NCI-H510A (cell line): ENCODE measurements around the gene CNOT6.
"Not testable (repeated sequence)": the region's sequence is repeated elsewhere in the genome, so short reads cannot be mapped to it uniquely, and the experiment has no call there.

Source experiments
- DNase-seq: peaks from one replicate; lab custom pipeline; 2025; lab: John Stamatoyannopoulos, UW

CNOT6 gene

DNA sequence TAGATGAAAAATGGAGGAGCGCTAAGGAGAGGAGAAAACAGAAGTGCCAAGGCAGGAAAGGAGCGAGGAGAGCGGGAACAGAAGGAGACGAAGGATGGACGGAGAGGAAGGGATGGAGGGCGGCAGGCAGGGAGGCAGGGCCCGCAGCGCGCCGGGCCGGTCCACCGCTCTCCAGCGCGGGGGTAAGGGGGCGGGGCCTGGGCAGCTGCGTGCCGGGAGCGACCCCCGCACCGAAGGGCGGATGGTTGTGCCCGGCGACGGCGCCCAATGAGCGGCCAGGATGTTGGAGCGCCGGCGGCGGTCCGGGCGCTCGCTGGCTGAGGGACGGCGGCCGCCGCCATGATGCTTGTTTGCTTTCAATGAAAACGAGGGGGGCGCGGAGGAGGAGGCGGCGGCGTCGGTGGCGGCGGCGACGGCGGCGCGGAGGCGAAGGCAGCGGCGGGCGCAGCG, at the start of gene CNOT6:
Gene CNOT6, plus strand, starts transcription at position 320 of the 450 bp plus-strand sequence. CDS start 34,898 bp downstream, outside the sequence.
- peak; percentile 69 for DNase-seq

DNA sequence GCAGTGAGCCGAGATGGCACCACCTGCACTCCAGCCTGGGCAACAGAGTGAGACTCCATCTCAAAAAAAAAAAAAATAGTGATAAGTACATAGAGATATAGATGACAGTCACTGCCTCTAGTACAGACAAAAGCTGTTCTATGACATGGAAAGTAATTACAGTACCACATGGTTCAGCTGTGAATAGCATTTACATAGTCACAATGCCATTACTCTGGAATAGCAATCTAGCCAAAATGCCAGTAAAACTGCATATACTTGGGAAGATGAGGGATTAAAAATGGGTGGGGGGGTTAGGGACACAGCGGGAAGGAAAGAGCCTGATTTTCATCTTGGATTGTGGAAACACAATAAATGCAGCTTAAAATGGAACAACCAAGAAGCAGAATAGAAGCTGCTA, 39.4 kb upstream of the CNOT6 start:
- no peak for DNase-seq

DNA sequence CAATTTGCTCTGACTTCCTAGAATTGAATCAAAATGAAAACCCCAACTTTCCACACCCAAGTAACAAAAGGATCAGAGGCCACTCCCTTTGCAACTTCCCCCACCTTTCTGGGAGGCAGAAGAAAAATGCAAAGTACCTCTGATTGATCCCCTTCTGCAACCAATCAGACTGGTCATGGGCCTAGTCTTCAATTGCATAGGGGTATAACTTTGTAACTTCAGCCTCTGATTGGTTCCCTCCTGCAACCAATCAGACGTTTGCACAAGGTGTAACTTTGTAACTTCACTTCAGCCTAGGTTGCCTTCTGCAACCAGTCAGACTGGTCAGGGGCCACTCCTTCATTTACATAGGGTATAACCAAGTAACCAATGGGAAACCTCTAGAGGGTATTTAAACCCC, 38.3 kb upstream of the CNOT6 start:
- no peak for DNase-seq

DNA sequence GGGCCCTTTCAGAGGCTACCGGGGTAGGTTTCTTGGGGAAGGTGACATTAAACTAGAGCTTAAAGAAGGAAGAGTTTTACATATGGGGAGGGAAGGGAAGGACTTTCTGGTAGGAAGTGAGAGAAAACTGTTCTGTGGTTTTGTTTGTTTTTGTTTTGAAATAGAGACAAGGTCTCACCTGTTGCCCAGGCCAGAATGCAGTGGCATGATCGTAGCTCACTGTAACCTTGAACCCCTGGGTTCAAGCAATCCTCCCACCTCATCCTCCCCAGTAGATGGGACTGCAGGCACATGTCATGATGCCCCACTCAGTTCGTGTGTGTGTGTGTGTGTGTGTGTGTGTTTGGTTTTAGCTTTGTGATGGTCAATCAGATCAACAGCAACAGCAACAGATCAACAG, 37.4 kb upstream of the CNOT6 start:
- no peak for DNase-seq

DNA sequence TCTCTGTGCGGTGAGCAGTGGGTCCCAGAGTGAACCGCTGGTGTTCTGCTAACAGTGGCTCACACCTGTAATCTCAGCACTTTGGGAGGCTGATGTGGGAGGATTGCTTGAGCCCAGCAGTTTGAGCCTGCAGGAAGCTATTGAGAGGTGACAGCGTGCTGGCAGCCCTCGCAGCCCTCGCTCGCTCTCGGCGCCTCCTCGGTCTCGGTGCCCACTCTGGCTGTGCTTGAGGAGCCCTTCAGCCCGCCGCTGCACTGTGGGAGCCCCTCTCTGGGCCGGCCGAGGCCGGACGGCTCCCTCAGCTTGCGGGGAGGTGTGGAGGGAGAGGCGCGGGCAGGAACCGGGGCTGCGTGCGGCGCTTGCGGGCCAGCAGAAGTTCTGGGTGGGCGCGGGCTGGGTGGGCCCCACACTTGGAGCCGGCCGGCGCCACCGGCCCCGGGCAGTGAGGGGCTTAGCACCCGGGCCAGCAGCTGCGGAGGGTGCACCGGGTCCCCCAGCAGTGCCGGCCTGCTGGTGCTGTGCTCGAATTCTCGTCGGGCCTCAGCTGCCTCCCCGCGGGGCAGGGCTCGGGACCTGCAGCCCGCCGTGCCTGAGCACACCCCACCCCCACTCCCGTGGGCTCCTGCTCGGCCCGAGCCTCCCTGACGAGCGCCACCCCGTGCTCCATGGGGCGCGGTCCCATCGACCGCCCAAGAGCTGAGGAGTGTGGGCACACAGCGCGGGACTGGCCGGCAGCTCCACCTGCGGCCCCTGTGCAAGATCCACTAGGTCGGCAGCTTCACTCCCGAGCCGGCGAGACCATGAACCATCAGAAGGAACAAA, 35.1 kb upstream of the CNOT6 start:
- not testable (repeated sequence) for DNase-seq

DNA sequence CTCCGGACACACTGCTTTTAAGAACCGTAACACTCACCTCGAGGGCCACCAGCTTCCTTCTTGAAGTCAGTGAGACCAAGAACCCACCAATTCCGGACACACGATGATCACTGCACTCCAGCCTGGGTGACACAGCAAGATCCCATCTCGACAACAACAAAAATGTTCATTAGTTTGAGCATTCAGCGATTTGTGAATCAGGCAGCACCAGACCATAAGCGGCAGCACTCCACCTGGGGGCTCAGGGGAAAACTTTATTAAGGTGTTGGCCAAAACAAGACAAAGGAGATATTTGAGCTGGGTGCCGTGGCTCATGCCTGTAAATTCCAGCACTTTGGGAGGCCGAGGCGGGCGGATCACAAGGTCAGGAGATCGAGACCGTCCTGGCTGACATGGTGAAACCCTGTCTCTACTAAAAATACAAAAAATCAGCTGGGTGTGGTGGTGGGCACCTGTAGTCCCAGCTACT, 34.5 kb upstream of the CNOT6 start:
- not testable (repeated sequence) for DNase-seq

DNA sequence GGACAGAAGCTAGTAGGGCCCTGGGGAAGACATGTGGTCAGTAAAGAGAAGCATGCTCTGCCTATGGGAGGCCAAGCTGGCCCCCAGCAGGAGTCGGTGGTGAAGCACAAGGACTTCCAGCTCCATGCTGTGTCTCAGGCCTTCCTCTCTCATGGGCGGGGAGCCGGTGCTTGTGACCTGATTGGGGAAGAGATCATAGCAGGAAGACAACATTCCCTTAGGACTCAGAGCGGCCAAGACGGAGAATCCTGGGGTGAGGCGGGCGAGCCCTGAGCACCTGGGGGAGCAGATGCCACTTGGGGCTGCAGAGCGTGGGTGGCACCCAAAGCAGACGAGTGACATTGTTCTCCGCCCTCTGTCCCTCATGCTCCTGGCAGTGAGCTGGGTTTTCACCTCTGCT, 33.3 kb upstream of the CNOT6 start:
- DNase-seq: no peak

DNA sequence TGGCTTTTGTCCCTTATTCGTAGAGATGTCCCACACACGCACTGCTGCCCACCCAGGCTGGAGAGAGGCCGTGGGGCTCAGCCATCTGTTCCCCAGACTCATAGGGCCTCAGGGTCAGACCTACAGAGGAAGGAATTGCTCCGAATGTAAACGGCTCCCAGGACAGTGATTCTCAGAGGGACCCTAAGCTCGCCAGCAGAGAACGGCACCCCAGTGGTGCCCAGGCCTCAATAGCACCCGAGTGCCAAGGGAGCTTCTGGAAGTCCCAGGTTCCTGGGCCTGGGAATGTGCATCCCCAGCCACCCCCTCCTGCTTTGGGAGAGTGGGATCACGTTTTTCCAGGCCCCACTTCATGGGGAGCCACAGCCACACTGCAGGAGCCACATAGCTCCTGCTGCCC, 32.9 kb upstream of the CNOT6 start:
- DNase-seq: no peak

DNA sequence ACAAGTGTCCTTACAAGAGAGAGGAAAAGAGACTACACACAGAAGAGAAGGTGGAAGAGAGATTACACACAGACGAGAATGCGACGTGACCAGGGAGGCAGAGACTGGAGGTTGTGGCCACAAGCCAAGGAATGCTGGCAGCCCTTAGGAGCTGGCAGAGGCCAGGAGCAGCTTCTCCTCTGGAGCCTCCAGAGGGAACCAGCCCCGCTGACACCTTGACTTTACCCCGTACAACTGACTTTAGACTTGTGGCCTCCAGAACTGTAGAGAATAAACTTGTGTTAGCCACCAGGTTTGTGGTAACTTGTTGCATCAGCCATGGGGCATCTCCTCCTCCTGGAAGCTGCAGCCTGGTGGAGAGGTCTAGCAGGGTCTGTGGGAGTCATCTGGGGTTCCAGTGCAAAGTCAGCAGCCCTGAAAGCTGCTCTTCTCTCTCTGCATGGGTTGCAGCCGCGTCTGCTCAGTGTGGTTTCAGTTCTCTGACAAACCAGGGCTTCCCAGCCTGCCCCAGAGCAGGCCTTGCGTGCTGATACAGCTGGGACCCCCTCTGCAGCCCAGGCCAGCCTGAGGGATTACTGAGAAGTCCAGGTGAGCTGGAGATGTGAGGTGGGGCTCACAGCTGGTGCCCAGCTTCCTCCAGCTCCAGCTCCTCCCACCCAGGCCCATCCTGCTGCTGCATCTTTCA, 30.8 kb upstream of the CNOT6 start:
- DNase-seq: no peak

DNA sequence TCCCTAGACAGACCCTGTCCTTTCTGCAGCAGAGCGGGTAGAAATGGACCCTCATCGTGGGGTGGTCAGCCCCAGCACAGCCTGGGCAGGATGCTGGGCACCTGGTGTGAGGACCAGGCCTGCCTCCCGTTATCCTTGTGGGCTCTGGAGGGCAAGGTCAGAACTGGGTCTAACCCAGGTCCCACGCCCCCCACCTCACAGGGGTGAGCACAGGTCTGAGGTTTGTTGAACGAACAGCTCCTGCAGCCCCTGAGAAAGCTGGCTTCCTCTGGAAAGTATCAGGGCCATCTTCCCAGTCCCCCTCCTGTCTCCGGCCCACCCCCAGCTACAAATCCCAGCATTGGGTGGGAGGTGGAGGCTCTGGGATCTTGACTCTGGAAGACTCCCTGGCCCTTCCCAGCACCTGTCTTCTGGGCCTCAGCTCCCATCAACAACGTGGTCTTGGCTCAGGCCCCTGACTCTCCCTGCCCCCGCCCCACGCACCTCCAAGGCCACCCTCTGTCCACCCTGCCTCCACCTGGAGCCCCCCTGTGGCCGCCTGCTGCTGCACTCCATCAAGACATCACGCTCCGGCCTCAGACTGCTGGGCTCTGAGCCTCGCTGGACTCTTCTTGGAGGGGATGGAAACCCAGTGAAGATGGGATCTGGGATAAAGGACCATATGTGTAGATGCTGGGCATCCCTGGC, 30.1 kb upstream of the CNOT6 start:
- DNase-seq: no peak

DNA sequence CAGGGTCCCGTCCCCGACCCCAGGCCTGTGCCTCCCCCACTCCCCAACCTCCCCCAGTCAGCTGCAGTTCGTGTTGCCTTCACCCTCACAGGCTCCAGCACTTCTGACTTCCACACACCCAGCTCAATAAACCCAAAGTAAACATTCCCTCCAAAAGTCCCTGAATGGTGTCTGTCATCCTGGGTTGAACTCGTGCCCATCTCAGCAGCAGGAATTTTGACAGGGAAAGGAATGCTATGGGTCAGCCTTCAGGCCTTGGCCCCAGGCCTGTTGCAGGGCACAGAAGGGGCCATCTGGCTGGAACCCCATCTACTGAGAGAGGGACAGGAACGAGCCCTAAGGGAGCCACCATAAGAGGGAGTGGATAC, 29.6 kb upstream of the CNOT6 start:
- no peak for DNase-seq

DNA sequence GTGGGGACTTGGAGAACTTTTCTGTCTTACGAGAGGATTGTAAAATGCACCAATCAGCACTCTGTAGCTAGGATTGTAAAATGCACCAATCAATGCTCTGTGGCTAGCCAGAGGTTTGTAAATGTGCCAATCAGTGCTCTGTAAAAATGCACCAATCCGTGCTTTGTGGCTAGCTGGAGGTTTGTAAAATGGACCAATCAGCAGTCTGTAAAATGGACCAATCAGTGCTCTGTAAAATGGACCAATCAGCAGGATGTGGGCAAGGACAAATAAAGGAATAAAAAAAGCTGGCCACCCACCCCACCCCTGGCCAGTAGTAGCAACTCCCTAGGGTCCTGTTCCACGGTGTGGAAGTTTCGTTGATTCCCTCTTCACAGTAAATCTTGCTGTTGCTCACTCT, 29.1 kb upstream of the CNOT6 start:
- not testable (repeated sequence) for DNase-seq

DNA sequence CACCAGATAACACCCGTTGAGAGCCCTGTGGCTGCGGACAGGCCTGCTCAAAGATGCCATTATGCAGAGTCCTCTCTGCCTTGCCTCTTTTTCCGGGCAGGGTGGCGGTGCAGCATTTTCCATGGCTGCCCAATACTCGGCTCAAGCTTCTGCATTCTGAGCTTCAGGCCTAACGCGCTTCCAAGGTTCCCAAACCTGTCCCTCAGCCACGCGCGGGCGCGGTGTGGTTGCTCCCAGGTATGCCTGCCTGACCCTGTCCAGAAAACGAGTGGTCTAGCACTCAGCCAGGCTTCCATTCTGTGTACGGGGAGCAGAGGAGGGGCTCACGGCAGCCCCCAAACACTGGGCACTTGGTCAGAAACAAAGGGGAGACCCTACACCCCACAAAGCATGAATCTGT, 27.9 kb upstream of the CNOT6 start:
- no peak for DNase-seq

DNA sequence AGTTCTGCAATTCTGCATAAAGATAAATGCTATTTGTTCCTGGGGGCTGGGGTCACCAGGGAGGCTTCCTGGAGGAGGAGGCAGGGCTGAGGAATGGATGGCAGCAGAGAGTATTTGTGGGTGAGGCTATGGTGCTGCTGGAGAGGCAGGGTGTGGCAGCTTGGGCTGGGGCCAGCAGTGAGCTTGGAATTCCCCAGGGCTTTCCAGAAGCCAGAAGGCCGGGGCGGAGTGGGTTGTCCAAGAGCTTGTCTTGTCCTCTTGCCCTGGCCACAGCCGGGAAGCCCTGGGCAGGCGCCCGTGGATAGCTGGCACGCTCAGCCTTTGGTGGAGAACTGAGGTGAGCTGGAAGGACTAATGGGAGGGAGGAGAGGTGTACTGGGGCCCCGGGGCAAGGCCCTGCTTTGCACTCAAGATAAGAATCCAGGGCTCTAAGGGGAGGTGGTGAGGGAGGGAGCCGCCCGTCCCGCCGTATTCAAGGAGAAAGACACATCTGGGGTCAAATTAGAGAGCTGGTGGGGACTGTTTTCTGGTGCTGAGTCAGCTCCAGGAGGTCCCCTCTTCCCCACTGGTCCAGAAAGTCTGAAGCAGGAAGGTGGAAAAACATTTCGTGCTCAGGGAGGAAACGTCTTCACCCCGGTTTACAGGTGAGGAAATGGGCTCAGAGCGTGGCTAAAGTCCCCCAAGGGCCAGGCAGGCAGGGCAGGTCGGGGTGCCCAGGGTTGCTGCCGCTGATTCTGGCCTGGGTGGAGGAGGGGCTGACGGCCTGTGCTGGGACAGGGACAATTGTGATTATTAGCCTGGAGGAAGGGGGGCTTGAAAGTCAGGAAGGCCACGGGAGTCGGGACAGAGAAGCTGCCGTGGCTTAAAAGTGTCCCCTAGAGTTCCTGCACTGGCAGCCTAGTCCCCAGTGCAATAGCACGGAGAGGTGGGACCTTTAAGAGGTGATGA, 26.9 kb upstream of the CNOT6 start:
- DNase-seq: no peak

DNA sequence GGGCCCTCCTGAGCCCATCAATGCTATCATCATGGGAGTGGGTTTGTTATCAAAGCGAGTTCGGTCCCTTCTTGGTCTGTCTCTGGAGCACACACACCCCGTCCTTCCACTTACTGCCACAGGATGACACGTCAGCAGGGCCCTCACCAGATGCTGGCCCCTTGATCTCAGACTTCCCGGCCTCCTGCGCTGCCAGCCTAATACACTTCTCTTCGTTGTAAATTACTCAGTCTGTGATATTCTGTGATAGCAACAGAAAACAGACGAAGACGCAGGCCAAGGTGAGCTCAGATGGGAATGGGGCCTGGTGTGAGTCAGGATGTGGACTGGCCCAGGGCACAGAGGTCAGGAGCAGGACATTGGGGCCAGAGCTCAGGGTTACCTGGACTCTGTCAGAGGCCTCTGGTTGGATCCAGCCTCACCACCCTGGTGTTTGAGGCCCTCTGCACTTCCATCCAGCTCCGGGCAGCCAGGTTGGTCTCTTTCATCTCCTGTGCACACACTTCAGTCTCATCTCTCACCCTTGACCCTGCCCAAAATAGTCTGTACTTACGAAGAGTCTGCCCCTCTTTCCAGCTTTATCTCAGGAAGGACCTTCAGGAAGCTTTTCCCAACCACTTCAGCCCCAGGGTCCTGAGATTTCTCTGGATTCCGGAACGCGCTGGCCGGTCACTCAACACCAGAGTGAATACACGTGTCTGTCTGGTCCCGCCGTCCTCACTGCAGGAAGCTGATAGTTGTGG, 26.0 kb upstream of the CNOT6 start:
- DNase-seq: no peak

DNA sequence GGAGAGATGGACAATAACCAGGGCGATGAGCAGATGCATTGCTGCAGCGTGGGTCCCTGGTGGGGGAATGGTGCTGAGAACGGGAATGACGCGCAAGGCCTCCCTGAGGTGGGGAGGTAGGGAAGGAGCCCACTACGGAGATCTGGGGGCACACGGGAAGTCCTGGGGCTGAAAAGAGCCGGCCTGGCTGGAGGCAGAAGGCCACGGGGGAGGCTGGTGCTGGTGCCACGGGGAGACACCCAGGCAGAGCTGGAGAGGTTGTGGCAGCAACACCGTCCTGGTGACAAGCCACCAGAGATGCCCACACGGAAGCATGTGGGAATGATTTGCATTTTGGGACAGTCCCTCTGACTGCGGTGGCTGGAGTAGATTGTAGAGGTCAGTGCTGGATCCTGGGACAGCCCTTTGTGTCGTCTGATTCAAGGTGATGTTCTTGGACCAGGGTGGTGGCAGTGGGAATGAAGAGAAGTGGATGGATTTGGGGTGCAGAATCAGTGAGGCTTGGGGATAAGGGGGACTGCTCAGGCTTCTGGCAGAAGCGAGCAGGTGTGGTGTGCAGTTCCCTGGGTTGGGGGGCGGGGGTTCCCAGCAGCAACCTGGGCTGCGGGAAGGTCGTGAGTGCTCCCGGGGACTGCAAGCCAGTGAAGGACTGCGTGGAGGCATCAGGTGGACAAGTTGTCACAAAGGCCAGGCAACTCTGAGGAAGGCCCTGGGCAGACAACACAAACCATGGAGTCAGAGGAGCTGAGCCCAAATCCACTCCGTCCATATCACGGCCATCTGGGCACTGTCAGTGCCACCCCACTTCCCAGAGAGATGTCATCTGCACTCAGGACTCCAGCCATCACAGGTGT, 25.2 kb upstream of the CNOT6 start:
- no peak for DNase-seq

DNA sequence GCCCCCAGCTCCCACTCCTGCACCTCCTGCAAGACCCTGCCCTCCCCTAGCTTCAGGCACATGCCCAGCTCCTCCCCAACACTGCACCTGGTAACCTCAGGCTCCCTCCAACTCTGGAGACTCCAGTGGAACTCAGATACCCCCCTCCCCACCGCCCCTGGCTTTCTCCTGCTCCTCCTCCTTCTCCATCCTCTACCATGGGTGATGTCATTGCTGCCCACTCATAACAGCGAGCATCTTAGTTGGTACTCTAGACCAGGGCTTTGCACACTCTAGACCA, 24.7 kb upstream of the CNOT6 start:
- no peak for DNase-seq

DNA sequence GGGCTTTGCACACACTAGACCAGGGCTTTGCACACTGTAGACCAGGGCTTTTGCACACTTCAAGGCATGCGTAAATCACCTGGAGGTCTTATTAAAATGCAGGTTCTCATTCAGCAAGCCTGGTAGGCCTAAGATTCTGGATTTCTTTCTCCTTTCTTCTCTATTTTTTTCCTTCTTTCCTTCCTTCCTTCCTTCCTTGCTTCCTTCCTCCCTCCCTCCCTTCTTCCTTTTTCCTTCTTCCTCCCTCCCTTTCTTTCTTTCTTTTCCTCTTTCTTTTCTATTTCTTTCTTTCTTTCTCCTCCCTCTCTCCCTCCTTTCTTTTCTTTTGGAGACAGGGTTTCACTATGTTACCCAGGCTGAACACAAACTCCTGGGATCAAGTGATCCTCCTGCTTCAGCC, 24.3 kb upstream of the CNOT6 start:
- no peak for DNase-seq

DNA sequence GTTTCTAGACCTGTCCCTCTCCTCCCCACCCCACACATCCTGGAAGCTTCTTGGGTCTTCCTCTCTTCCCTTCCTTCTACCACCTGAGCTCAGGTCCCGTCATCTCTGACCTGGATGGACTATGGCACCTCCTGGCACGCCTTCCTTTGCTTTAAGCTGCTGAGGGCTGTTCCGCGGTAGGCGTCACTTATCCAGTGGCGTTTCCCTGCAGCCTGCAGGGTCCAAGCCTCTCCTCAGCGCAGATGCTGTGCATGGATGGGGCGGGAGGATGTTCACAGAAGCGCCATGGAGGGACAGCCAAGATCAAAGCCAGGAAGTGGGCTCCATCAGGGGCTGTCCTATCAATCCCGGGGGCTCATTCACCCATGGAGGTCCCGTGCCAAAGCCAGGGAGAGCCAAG, 23.8 kb upstream of the CNOT6 start:
- DNase-seq: no peak

DNA sequence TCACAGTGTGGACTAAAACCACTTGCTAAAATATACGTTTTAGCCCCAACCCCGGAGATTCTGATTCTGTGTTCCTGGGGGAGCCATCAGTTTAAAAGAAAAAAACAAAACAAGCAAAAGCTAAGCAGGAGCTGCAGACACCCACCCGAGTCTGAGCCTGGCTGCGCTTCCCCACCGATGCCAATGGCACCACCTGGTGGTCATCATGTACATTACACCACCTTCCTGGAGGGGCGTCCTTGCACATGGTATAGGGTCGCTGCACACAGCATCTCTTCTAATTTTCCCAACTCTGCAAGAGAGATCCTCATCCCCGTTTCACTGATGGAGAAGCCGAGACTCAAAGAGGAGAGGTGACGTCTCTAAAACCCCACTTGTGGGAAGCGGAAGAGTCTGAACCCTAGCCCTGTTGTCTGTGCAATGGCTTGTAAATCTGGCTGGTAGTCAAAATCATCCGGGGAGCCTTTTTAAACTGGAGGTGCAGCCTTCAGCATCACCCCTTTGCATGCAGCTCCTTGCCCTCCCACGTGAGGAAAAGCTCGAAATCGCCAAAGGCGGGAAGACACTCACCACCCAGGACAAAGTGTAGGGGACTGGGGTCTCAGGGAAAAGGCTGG, 23.1 kb upstream of the CNOT6 start:
- no peak for DNase-seq
